Karpas-422 (cell line): ENCODE data around the gene RIBC2. TPM values are rescaled to one million over a fixed set of nuclear protein-coding genes. Genes with fewer than 3 reads are reported as not detected.

Experiments used
- DNase-seq: peaks from one replicate; pipeline ENCODE4 v3.0.0-alpha.2; 2015
- H2AFZ ChIP-seq: fragments of 200-600 bp; sonication (generic); 2 replicates; pipeline ENCODE4 v1.6.1; 2014; ENCODE audit warnings: antibody characterized with exemption, low read length, mixed read lengths
- H3K27ac ChIP-seq: fragments of 200-600 bp; sonication (generic); 2 replicates; pipeline ENCODE4 v1.5.1; 2014; ENCODE audit warnings: mild to moderate bottlenecking, low read length, moderate library complexity
- H3K27me3 ChIP-seq: fragments of 200-600 bp; sonication (generic); 2 replicates; pipeline ENCODE4 v1.6.1; 2014; ENCODE audit warnings: low read length, mixed read lengths
- H3K36me3 ChIP-seq: fragments of 200-600 bp; sonication (generic); 2 replicates; pipeline ENCODE4 v1.6.1; 2014; ENCODE audit warnings: low read length, mixed read lengths; ENCODE audit not compliant: insufficient read depth
- H3K4me1 ChIP-seq: fragments of 200-600 bp; sonication (generic); 2 replicates; pipeline ENCODE4 v1.6.1; 2014; ENCODE audit warnings: mild to moderate bottlenecking, low read length, mixed read lengths
- H3K4me2 ChIP-seq: fragments of 200-600 bp; sonication (generic); 2 replicates; pipeline ENCODE4 v1.6.1; 2014; ENCODE audit warnings: low read length, low read depth, mild to moderate bottlenecking; ENCODE audit not compliant: poor library complexity, severe bottlenecking
- H3K4me3 ChIP-seq: fragments of 200-600 bp; sonication (generic); 2 replicates; pipeline ENCODE4 v1.5.1; 2014; ENCODE audit warnings: mild to moderate bottlenecking, antibody characterized with exemption, low read length, mixed read lengths
- H3K79me2 ChIP-seq: fragments of 200-600 bp; sonication (generic); 2 replicates; pipeline ENCODE4 v1.6.1; 2014; ENCODE audit warnings: mild to moderate bottlenecking, low read length, mixed read lengths
- H3K9ac ChIP-seq: fragments of 200-600 bp; sonication (generic); 2 replicates; pipeline ENCODE4 v1.6.0; 2014; ENCODE audit warnings: low read length
- H3K9me2 ChIP-seq: fragments of 200-600 bp; sonication (generic), shearing (Covaris generic); replicated peaks from 2 replicates; pipeline ENCODE4 v1.6.0; 2014; ENCODE audit warnings: mild to moderate bottlenecking, low read length, moderate library complexity; ENCODE audit not compliant: insufficient read depth
- H3K9me3 ChIP-seq: fragments of 300-700, 200-600 bp; sonication (generic); 2 replicates; pipeline ENCODE4 v1.6.1; 2014; ENCODE audit warnings: low read length, mixed read lengths
- H4K20me1 ChIP-seq: fragments of 200-600 bp; sonication (generic); 2 replicates; pipeline ENCODE4 v1.6.1; 2014; ENCODE audit warnings: mild to moderate bottlenecking, antibody characterized with exemption, low read length, low read depth; ENCODE audit not compliant: insufficient read depth
- total RNA-seq: library from RNA; depleted of rRNA; stranded (reverse); fragments of >200 nt; shearing (Covaris generic); gene quantifications from 2 replicates; pipeline ENCODE4 v1.2.3, GENCODE V29; 2014; ENCODE audit warnings: low replicate concordance; rRNA removed

RIBC2 gene
- total RNA-seq, 1 experiment from 2014 or later, result not detected

DNA sequence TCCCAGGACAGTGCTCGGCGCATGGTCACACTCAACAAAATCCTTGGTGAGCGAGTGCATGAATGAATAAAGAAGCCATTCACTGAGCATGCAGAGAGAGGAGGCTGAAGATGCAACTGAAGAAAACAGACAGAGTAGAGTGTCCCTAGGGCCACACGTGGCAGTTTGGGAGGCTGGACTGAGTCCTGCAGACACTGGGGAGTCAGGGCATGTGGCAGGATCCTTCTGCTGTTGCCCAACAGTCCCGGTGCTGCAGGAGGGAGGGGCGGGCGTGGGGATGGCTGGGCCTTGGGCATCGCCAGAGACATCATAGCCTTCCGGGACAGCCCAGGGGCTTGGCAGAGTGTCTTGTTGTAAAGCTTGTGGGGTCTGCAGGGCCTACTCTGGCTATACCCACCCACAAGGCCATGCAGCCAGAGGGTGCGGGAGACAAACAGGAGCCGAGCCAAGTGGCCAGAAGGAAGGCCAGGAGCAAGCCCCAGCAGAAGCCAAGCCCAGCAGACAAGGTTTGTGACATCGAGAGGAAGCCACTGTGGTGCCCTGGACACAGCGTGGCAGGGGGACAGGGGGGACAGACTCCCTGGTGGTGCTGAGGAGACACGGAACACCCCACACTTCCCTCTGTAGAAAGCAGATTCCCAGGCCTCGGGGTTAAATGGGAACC is 62.5 kb downstream of the RIBC2 start:
- no peaks in the 10 kb centered on the region for H3K36me3 ChIP-seq
- no peak overlapping the region for H2AFZ ChIP-seq
- H3K79me2 ChIP-seq, result no peaks in the 10 kb centered on the region
- H3K9me3 ChIP-seq, result peaks cover 2% of the 10 kb centered on the region
- no peaks in the 10 kb centered on the region for H3K9me2 ChIP-seq
- no peak for DNase-seq
- H3K9ac ChIP-seq, result no peak overlapping the region
- no peaks in the 10 kb centered on the region for H3K27me3 ChIP-seq
- H4K20me1 ChIP-seq, result no peaks in the 10 kb centered on the region
- H3K27ac ChIP-seq, result no peak overlapping the region
- no peaks in the 10 kb centered on the region for H3K4me1 ChIP-seq
- H3K4me2 ChIP-seq, result no peak overlapping the region
- H3K4me3 ChIP-seq, result no peak overlapping the region

DNA sequence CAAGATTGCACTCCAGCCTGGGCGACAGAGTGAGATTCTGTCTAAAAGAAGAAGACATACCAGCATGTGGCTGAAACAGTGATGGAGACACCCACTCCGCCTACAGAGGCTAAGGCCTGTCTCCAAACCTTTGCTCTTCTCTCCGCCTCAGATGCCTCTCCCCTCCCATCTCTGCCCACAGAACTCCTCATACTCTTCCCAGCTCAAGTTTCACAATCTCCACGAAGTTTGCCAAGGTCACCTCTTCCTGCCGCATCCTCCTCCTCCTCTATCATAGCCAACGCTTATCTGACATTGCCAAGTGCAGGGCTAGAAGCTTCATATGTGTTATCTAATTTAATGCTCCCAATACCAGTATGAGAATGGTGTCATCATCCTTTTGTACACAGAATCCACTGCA is 63.3 kb downstream of the RIBC2 start:
- Histone ChIP-seq H3K9me3 (peaks cover 3% of the 10 kb centered on the region), H3K27ac (no peak overlapping the region), H3K9me2 (no peaks in the 10 kb centered on the region), H3K4me3 (no peak overlapping the region), H3K27me3 (no peaks in the 10 kb centered on the region), H3K9ac (no peak overlapping the region), H4K20me1 (no peaks in the 10 kb centered on the region), H3K4me2 (no peak overlapping the region), H3K36me3 (no peaks in the 10 kb centered on the region), H2AFZ (no peak overlapping the region), H3K79me2 (no peaks in the 10 kb centered on the region), H3K4me1 (no peaks in the 10 kb centered on the region)
- DNase-seq, result no peak

DNA sequence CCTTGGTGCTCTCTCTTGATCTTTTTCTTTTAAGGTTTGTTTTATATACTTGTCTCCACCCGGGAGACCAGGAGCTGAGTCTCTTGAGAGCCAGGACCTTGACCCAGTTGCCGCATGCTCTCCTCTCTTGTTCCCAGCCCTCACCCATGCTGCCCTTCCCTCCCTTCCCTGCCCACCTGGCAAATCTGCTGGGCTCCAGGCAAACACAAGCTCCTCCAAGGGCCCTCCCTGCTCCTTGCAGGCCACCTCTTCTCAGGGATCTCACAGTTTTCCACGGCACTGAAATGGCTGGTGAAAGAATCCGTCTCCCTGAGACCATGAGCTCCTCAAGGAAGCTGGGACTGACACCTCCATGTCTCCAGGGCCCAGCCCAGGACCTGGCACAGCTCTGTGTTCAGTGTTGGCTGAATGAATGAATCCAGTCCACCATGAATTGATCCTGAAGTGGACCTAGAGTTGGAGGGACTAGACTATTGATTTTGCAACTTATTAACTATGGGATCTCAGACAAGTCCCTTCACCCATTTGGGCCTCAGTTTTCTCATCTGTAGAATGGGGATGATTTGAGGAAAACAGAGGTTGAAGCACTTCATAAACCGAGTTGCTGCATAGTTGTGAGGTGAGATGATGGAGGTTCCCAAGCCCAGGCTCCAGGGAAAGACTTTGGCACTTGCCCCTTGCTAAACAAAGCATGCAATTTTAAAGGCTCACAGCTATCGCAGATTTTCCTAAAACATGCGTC is 64.0 kb downstream of the RIBC2 start:
- H3K4me2 ChIP-seq, result no peak overlapping the region
- no peaks in the 10 kb centered on the region for H3K4me1 ChIP-seq
- no peak overlapping the region for H3K4me3 ChIP-seq
- no peak overlapping the region for H3K27ac ChIP-seq
- H3K27me3 ChIP-seq, result no peaks in the 10 kb centered on the region
- no peak overlapping the region for H3K9ac ChIP-seq
- no peaks in the 10 kb centered on the region for H3K79me2 ChIP-seq
- no peak overlapping the region for H2AFZ ChIP-seq
- no peaks in the 10 kb centered on the region for H4K20me1 ChIP-seq
- no peak for DNase-seq
- no peaks in the 10 kb centered on the region for H3K36me3 ChIP-seq
- no peaks in the 10 kb centered on the region for H3K9me2 ChIP-seq
- H3K9me3 ChIP-seq, result peaks cover 3% of the 10 kb centered on the region

DNA sequence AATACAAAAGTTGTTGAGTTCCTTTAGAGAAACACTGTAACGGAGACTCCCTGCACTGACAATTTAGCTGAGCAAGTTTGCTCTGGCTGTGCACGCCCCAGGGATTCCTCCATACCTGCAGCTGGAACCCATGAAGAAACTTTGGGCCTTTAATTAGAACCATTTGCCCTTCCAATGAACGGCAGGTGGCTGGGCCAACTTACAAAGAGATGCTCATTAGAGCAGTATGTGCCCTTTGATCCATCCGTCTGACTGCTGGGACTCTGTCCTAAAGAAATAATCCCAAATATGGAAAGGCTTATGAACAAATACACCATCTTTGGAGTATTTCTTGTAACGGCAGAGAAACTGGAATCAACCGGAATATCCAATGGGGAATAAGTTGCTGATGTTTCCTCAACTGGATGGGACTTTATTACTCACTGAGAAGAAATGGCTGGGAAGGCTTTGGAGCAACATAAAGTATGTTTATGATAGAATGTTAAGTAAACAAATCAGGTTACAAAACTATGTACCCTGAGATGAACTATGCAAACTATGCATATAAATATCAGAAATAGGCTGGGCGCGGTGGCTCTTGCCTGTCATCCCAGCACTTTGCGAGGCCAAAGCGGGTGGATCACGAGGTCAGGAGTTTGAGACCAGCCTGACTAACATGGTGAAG is 64.7 kb downstream of the RIBC2 start:
- Histone ChIP-seq H3K9me2 (no peaks in the 10 kb centered on the region), H4K20me1 (no peaks in the 10 kb centered on the region), H3K4me1 (no peaks in the 10 kb centered on the region), H3K27me3 (no peaks in the 10 kb centered on the region), H3K4me3 (no peak overlapping the region), H3K9ac (no peak overlapping the region), H3K9me3 (peaks cover 3% of the 10 kb centered on the region), H3K4me2 (no peak overlapping the region), H2AFZ (no peak overlapping the region), H3K36me3 (no peaks in the 10 kb centered on the region), H3K79me2 (no peaks in the 10 kb centered on the region), H3K27ac (no peak overlapping the region)
- no peak for DNase-seq

DNA sequence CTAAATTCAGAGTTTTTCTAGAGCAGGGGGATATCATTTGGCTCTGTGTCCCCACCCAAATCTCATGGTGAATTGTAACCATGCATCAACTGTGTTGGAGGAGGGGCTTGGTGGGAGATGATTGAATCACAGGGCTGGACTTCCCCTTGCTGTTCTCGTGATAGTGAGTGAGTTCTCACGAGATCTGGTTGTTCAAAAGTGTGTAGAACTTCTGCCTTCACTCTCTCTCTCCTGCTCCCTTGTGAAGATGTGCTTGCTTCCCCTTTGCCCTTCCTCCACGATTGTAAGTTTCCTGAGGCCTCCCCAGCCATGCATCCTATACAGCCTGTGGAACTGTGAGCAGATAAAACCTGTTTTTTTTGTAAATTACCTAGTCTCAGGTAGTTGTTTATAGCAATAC is 67.2 kb downstream of the RIBC2 start:
- Histone ChIP-seq H3K4me2 (no peak overlapping the region), H2AFZ (no peak overlapping the region), H3K79me2 (no peaks in the 10 kb centered on the region), H3K9me2 (no peaks in the 10 kb centered on the region), H3K9me3 (peaks cover 3% of the 10 kb centered on the region), H3K4me3 (no peak overlapping the region), H3K9ac (no peak overlapping the region), H3K27ac (no peak overlapping the region), H3K4me1 (no peaks in the 10 kb centered on the region), H4K20me1 (no peaks in the 10 kb centered on the region), H3K27me3 (no peaks in the 10 kb centered on the region), H3K36me3 (no peaks in the 10 kb centered on the region)
- DNase-seq, result no peak

DNA sequence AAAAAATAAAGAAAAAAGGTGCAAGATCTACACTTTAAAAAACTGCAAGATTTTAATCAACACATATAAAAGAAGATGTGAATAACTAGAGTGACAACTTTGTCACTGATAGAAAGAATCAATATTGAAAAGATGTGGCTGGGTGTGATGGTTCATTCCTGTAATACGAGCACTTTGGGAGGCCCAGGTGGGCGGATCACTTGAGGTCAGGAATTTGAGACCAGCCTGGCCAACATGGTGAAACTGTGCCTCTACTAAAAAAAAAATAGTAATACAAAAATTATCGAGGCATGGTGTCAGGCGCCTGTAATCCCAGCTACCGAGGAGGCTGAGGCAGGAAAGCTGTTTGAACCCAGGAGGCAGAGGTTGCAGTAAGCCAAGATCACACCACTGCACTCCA is 68.2 kb downstream of the RIBC2 start:
- H3K4me2 ChIP-seq, result no peak overlapping the region
- H4K20me1 ChIP-seq, result no peaks in the 10 kb centered on the region
- H3K27me3 ChIP-seq, result no peaks in the 10 kb centered on the region
- no peak overlapping the region for H3K27ac ChIP-seq
- no peaks in the 10 kb centered on the region for H3K4me1 ChIP-seq
- H3K36me3 ChIP-seq, result no peaks in the 10 kb centered on the region
- no peaks in the 10 kb centered on the region for H3K9me2 ChIP-seq
- peaks cover 3% of the 10 kb centered on the region for H3K9me3 ChIP-seq
- H3K79me2 ChIP-seq, result no peaks in the 10 kb centered on the region
- H3K4me3 ChIP-seq, result no peak overlapping the region
- no peak for DNase-seq
- no peak overlapping the region for H2AFZ ChIP-seq
- H3K9ac ChIP-seq, result no peak overlapping the region

Other genes starting within 250 kb of the RIBC2 start
- 49.8 and 50.7 TPM in 2 replicates for gene NUP50, start 249.8 kb upstream of the RIBC2 start, total RNA-seq
- 19.3 and 33.5 TPM in 2 replicates for gene KIAA0930, start 172.8 kb upstream of the RIBC2 start, total RNA-seq
- not detected in 2 replicates for gene UPK3A, start 128.7 kb upstream of the RIBC2 start, total RNA-seq
- gene FAM118A, start 103.8 kb upstream of the RIBC2 start, total RNA-seq, result 72.2 and 83.3 TPM in 2 replicates
- not detected in 2 replicates for gene SMC1B, start 94 bp upstream of the RIBC2 start, total RNA-seq
- gene FBLN1, start 89.2 kb downstream of the RIBC2 start, total RNA-seq, result not detected in 2 replicates